ENCODE results near the gene KMT2B.
A peak's percentile ranks its signal among the peaks of the same experiment; 100 is the strongest.
"Not testable (repeated sequence)": the region's sequence is repeated elsewhere in the genome, so short reads cannot be mapped to it uniquely, and the experiment has no call there.

Gene KMT2B

GRCh38 chr19:35757749-35758608 lies 40.2 kb downstream of the KMT2B start, which contains the start of gene PROSER3:
TSS of gene PROSER3 (plus strand) at chr19:35758176. CDS start at chr19:35758216, 40 bp downstream.
- peak; percentile 99 for DNase-seq

- no peak for DNase-seq
These were observed 41.9 kb downstream of the KMT2B start for GRCh38 chr19:35759697-35760096.

GRCh38 chr19:35760711-35761349 lies 43.0 kb downstream of the KMT2B start:
- no peak for DNase-seq

GRCh38 chr19:35764432-35765315 lies 46.9 kb downstream of the KMT2B start:
- no peak for DNase-seq

GRCh38 chr19:35766571-35767104 lies 48.8 kb downstream of the KMT2B start:
- no peak for DNase-seq

GRCh38 chr19:35767288-35768081 lies 49.7 kb downstream of the KMT2B start:
- no peak for DNase-seq

- DNase-seq = no peak
These were observed 50.2 kb downstream of the KMT2B start for GRCh38 chr19:35768082-35768421.

- not testable (repeated sequence) for DNase-seq
These were observed 54.6 kb downstream of the KMT2B start for GRCh38 chr19:35772362-35772761.

GRCh38 chr19:35773020-35773806 lies 55.4 kb downstream of the KMT2B start:
- no peak for DNase-seq

- DNase-seq = peak; percentile 31
These were observed 56.7 kb downstream of the KMT2B start for GRCh38 chr19:35774274-35775045.

- no peak for DNase-seq
These were observed 57.2 kb downstream of the KMT2B start for GRCh38 chr19:35775046-35775297.

- peak; percentile 98 for DNase-seq
These were observed 57.7 kb downstream of the KMT2B start, which contains the start of gene ARHGAP33 for GRCh38 chr19:35775298-35776101. TSS of gene ARHGAP33 (plus strand) at chr19:35775564. CDS start at chr19:35775659, 95 bp downstream.

- peak; percentile 31 for DNase-seq
These were observed 58.4 kb downstream of the KMT2B start for GRCh38 chr19:35776102-35776788.

GRCh38 chr19:35777086-35777841 lies 59.5 kb downstream of the KMT2B start:
- DNase-seq = peak; percentile 28

- no peak for DNase-seq
These were observed 60.2 kb downstream of the KMT2B start for GRCh38 chr19:35777961-35778360.

GRCh38 chr19:35779033-35779432 lies 61.2 kb downstream of the KMT2B start:
- DNase-seq = no peak

- no peak for DNase-seq
These were observed 62.3 kb downstream of the KMT2B start for GRCh38 chr19:35780058-35780457.

- no peak for DNase-seq
These were observed 62.9 kb downstream of the KMT2B start for GRCh38 chr19:35780717-35781116.
